ENCODE results near the gene NCOR1.

NCOR1 gene

DNA sequence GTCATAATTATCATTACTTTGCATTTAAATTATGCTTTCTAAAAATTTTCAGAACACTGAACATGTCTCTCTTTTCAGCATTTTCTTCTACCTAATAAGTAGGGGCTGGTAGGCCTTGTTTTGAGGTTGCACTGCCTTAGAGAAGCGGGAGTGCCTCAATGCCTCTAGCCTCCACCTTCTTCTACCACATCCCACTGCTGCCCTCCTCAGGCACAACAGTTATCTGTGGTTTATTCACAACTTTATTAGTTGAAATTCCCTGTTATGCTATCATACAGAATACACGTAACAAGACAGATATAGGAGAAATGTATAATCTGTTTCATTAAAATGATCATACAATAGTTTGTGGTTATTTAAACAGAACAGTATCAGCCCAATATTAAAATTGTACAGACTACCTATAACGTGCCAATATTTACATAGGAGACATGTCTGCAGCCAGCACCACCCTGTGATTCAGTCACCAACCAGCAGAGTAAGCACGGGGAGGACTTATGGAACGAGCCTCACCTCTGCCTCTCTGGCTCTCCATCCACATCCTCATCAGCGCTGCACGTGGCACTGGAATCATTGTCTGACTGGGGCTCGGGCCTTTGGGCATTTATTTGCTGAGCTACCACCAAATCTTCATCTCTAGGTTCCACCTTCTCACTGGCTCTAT, 114.5 kb downstream of the NCOR1 start:
- H3K4me1 Mint-ChIP-seq: no peaks in the 10 kb centered on the region
- peaks cover 72% of the 10 kb centered on the region for H3K36me3 Mint-ChIP-seq (ENCODE audit: low read depth)
- no peak overlapping the region for H3K27ac Mint-ChIP-seq
- H3K9me3 Mint-ChIP-seq: peaks cover 7% of the 10 kb centered on the region
- no peaks in the 10 kb centered on the region for H3K27me3 Mint-ChIP-seq (ENCODE audit: low read depth)
- H3K4me3 Mint-ChIP-seq: no peak overlapping the region
- no peak for TF ChIP-seq CTCF (IDR thresholded peaks at IDR 0.05; ENCODE audit: unreplicated experiment in 3 of 3)

DNA sequence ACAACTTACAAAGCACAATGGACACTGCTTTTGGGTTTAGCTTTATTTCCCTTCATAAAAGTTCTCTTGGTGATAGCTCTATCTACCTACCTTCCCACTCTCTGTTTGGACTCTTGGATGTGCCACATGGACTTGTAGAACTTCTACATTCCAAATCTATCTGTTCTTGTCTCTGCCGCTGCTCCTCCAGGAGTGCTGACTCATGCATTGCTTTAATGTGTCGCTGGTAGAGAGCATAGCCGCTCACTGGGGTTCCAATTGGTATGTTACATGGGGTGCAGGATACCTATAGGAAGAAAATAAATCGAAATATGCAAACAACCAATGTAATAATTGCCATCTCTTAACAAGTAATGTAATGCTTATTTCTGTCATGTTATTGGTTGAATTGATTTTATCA, 123.6 kb downstream of the NCOR1 start:
- Mint-ChIP-seq H3K4me3 (no peak overlapping the region), H3K27ac (no peak overlapping the region), H3K9me3 (peaks cover 10% of the 10 kb centered on the region), H3K36me3 (ENCODE audit: low read depth) (peaks cover 57% of the 10 kb centered on the region), H3K4me1 (no peaks in the 10 kb centered on the region), H3K27me3 (ENCODE audit: low read depth) (no peaks in the 10 kb centered on the region)
- no peak for TF ChIP-seq CTCF (IDR thresholded peaks at IDR 0.05; ENCODE audit: unreplicated experiment in 3 of 3)

DNA sequence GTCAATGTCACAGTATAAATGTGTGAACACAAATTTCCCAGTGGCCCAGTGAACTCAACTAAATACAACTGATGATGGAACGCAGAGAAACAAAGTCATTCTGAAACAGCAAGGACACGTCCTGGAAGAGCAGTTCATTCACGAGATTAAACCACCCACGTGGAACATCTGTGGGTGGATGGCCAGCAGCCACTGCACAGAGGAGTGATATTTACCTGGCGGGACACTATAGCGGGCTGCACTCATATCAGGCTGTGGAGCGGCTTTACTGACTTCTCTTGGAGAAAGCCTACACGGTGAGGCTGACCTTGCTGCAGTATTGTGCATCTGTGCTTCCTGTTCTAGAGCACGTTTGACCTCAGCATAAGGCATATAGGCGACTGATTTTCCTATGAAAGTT, 128.4 kb downstream of the NCOR1 start:
- Mint-ChIP-seq H3K4me1 (no peaks in the 10 kb centered on the region), H3K36me3 (ENCODE audit: low read depth) (peaks cover 63% of the 10 kb centered on the region), H3K27ac (no peak overlapping the region), H3K9me3 (no peaks in the 10 kb centered on the region), H3K4me3 (no peak overlapping the region), H3K27me3 (ENCODE audit: low read depth) (no peaks in the 10 kb centered on the region)
- TF ChIP-seq CTCF (IDR thresholded peaks at IDR 0.05; ENCODE audit: unreplicated experiment in 3 of 3): no peak

DNA sequence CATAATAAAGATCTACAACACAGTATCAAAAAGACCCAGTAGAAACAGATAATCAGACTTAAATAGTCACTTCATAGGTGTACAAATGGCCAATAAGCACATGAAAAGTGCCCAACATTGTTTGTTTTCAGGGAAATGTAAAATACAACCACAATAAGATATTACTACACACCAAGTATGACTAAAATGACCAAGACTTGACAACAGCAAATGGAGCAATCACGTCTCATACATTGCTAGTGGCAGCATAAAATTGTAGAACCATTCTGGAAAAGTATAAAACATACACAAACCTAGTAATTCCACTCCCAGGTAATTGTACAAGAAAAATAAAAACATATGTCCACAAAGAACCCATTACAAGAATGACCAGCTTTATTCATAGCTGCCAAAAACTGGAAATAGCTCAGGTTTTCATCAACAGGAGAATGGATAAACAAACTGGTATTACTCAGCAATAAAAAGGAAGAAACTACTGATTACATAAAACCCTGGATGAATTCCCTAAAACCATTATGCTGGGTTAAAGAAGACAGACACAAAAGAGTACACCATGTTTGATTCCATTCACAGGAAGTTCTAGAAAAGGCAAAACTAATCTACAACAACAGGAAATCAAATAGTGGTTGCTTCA, 130.2 kb downstream of the NCOR1 start:
- TF ChIP-seq CTCF (IDR thresholded peaks at IDR 0.05; ENCODE audit: unreplicated experiment in 3 of 3): no peak
- H3K27me3 Mint-ChIP-seq (ENCODE audit: low read depth): no peaks in the 10 kb centered on the region
- peaks cover 61% of the 10 kb centered on the region for H3K36me3 Mint-ChIP-seq (ENCODE audit: low read depth)
- H3K27ac Mint-ChIP-seq: no peak overlapping the region
- H3K4me1 Mint-ChIP-seq: no peaks in the 10 kb centered on the region
- H3K9me3 Mint-ChIP-seq: no peaks in the 10 kb centered on the region
- no peak overlapping the region for H3K4me3 Mint-ChIP-seq

- Mint-ChIP-seq H3K27ac (no peak overlapping the region), H3K9me3 (no peaks in the 10 kb centered on the region), H3K27me3 (ENCODE audit: low read depth) (no peaks in the 10 kb centered on the region), H3K4me1 (no peaks in the 10 kb centered on the region), H3K4me3 (no peak overlapping the region), H3K36me3 (ENCODE audit: low read depth) (peaks cover 78% of the 10 kb centered on the region)
- no peak for TF ChIP-seq CTCF (IDR thresholded peaks at IDR 0.05; ENCODE audit: unreplicated experiment in 3 of 3)
Observed at GRCh38 chr17:16083223-16083622, 132.1 kb downstream of the NCOR1 start.
